Measurements from ENCODE around the gene AASDH.

DNA sequence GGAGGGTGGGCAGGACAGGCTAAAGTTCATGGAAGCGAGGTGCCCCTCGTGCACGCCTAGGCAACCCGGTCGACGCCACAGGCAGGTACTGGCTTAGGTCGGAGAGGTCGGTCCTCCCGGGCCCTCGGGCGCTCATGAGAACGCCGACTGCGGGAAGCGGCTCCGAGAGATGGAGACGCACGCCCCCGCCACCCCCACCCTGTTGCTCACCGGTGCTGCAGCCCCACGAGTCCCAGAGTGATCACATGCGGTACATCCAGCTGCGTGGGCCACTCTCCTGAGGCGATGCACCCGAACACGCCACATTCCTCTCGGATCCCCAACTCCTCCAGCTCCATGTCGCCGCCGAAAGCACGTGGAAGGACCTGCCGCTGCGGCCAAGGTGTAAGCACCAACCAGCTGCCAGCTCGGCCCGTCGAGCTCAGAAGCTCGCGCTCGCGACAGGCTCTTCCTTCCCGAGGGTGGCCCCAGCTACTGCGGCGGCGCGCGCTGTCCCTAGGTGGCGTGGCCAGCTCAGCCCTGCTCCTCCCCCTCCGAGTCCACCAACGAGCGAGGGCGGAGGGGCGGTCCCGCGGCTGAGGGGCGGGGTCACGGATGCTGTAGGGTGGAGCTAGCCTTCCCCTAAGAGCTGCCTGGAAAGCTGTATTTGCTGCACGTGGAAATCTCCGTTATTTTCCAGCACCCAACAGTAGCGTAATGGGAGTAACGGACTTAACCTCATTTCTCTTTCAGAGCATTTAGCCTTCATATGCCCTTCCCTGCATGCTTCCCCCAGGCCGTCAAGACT is 48.0 kb upstream of the AASDH start, which contains the start of gene PPAT:
- TF ChIP-seq, protein P1, sequence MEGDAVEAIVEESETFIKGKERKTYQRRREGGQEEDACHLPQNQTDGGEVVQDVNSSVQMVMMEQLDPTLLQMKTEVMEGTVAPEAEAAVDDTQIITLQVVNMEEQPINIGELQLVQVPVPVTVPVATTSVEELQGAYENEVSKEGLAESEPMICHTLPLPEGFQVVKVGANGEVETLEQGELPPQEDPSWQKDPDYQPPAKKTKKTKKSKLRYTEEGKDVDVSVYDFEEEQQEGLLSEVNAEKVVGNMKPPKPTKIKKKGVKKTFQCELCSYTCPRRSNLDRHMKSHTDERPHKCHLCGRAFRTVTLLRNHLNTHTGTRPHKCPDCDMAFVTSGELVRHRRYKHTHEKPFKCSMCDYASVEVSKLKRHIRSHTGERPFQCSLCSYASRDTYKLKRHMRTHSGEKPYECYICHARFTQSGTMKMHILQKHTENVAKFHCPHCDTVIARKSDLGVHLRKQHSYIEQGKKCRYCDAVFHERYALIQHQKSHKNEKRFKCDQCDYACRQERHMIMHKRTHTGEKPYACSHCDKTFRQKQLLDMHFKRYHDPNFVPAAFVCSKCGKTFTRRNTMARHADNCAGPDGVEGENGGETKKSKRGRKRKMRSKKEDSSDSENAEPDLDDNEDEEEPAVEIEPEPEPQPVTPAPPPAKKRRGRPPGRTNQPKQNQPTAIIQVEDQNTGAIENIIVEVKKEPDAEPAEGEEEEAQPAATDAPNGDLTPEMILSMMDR (IDR thresholded peaks at IDR 0.05; ENCODE audit: insufficient read depth, low read depth, low read length) = no peak
- no peak for TF ChIP-seq EZH2 (IDR thresholded peaks at IDR 0.05; ENCODE audit: insufficient read depth, low read length)
